Activated naive CD4-positive, alpha-beta T cell treated with Interleukin-2 at 50 U/mL for 16 hours (primary cell): ENCODE measurements around the gene TMEM184C.

Experiments
- DNase-seq: peaks from one replicate; pipeline ENCODE4 v3.0.0-alpha.2; 2020

TMEM184C gene

GRCh38 chr4:147605499-147605898, 11.7 kb upstream of the TMEM184C start:
- no peak for DNase-seq

GRCh38 chr4:147607471-147607870, 9.7 kb upstream of the TMEM184C start:
- DNase-seq, result no peak

- no peak for DNase-seq
Observed at GRCh38 chr4:147610686-147611085, 6.5 kb upstream of the TMEM184C start.

- no peak for DNase-seq
Observed at GRCh38 chr4:147616849-147617172, 386 bp upstream of the TMEM184C start.

GRCh38 chr4:147617841-147618691, 869 bp downstream of the TMEM184C start:
- no peak for DNase-seq

- no peak for DNase-seq
Observed at GRCh38 chr4:147620315-147620714, 3.1 kb downstream of the TMEM184C start.

GRCh38 chr4:147625733-147626132, 8.5 kb downstream of the TMEM184C start:
- DNase-seq, result no peak

- no peak for DNase-seq
Observed at GRCh38 chr4:147626903-147627302, 9.7 kb downstream of the TMEM184C start.

- no peak for DNase-seq
Observed at GRCh38 chr4:147628415-147628814, 11.2 kb downstream of the TMEM184C start.

- DNase-seq, result no peak
Observed at GRCh38 chr4:147629783-147630730, 12.9 kb downstream of the TMEM184C start.

GRCh38 chr4:147633113-147633512, 15.9 kb downstream of the TMEM184C start:
- no peak for DNase-seq

- no peak for DNase-seq
Observed at GRCh38 chr4:147633643-147634042, 16.4 kb downstream of the TMEM184C start.

GRCh38 chr4:147635348-147635747, 18.2 kb downstream of the TMEM184C start:
- no peak for DNase-seq

GRCh38 chr4:147638365-147638764, 21.2 kb downstream of the TMEM184C start:
- no peak for DNase-seq

GRCh38 chr4:147638942-147639341, 21.7 kb downstream of the TMEM184C start:
- DNase-seq, result no peak

GRCh38 chr4:147639388-147639787, 22.2 kb downstream of the TMEM184C start:
- DNase-seq, result no peak

- DNase-seq, result no peak
Observed at GRCh38 chr4:147640331-147640730, 23.1 kb downstream of the TMEM184C start.

- DNase-seq, result no peak
Observed at GRCh38 chr4:147643616-147644015, 26.4 kb downstream of the TMEM184C start.

- no peak for DNase-seq
Observed at GRCh38 chr4:147644471-147644870, 27.3 kb downstream of the TMEM184C start.

GRCh38 chr4:147645099-147645498, 27.9 kb downstream of the TMEM184C start:
- DNase-seq, result no peak

- no peak for DNase-seq
Observed at GRCh38 chr4:147648656-147649055, 31.5 kb downstream of the TMEM184C start.

- no peak for DNase-seq
Observed at GRCh38 chr4:147651563-147651962, 34.4 kb downstream of the TMEM184C start.

- no peak for DNase-seq
Observed at GRCh38 chr4:147655639-147656038, 38.4 kb downstream of the TMEM184C start.

GRCh38 chr4:147658501-147658900, 41.3 kb downstream of the TMEM184C start:
- DNase-seq, result no peak
